Small intestine (tissue), 7 donors: ENCODE results near the gene TP53I11. TPM values are rescaled to one million over a fixed set of nuclear protein-coding genes. Genes with fewer than 3 reads are reported as not detected.
A peak's percentile ranks its signal among the peaks of the same experiment; 100 is the strongest.

Experiments
- DNase-seq, 2 donors: peaks; one replicate each; pipeline versions ENCODE4 v3.0.0 to v3.0.0-alpha.2; 2013
- FAIRE-seq: peaks from 2 replicates; lab custom pipeline; 2012; peaks lifted over from hg19 to GRCh38; lab: Jason Lieb, UNC
- H3K27ac ChIP-seq, 3 donors: one replicate each; pipeline ENCODE4 v1.5.1; 2013; ENCODE audit warnings: low read length in 2 of 3, mild to moderate bottlenecking in 2 of 3, control low read depth in 1 of 3, inconsistent platforms in 1 of 3, low read depth in 1 of 3, moderate library complexity in 1 of 3
- H3K27me3 ChIP-seq, 3 donors: one replicate each; pipeline ENCODE4 v1.6.1; 2013; ENCODE audit warnings: low read length in 3 of 3, inconsistent platforms in 1 of 3; ENCODE audit not compliant: control insufficient read depth in 3 of 3, insufficient read depth in 3 of 3
- H3K36me3 ChIP-seq, 3 donors: one replicate each; pipeline ENCODE4 v1.6.1; 2013; ENCODE audit warnings: low read length in 3 of 3, inconsistent platforms in 1 of 3, low read depth in 1 of 3, mild to moderate bottlenecking in 1 of 3, moderate library complexity in 1 of 3; ENCODE audit not compliant: control insufficient read depth in 3 of 3, insufficient read depth in 2 of 3
- H3K4me1 ChIP-seq, 3 donors: one replicate each; pipeline ENCODE4 v1.6.1; 2013; ENCODE audit warnings: low read length in 2 of 3, inconsistent platforms in 1 of 3, low read depth in 1 of 3, mild to moderate bottlenecking in 1 of 3, moderate library complexity in 1 of 3; ENCODE audit not compliant: control insufficient read depth in 3 of 3, insufficient read depth in 2 of 3
- H3K4me3 ChIP-seq, 3 donors: one replicate each; pipeline ENCODE4 v1.5.1; 2013; ENCODE audit warnings: low read length in 3 of 3, control low read depth in 1 of 3, inconsistent platforms in 1 of 3, low read depth in 1 of 3, mild to moderate bottlenecking in 1 of 3, moderate library complexity in 1 of 3
- H3K9me3 ChIP-seq, 2 donors: one replicate each; pipeline ENCODE4 v1.6.1; 2013; ENCODE audit warnings: low read depth in 1 of 2, low read length in 1 of 2; ENCODE audit not compliant: control insufficient read depth in 2 of 2, insufficient read depth in 1 of 2
- WGBS, 3 donors: extraction: QIAGEN DNeasy Blood & Tissue Kit; methylation state at CpG; one replicate each; pipeline ENCODE4 v1.1.7; 2013; 5-methylcytosine and 5-hydroxymethylcytosine counted together
- polyA plus RNA-seq, 4 donors: library from polyadenylated mRNA; stranded (reverse) in 3 of 4; unstranded in 1 of 4; fragments of 200-250 nt in 3 of 4; fragments of 120-200 nt in 1 of 4; gene quantifications; one replicate each; pipeline versions ENCODE4 v1.2.1 to v1.2.3, GENCODE V29; 2013
- donor health status: healthy with polysubstance abuse.
- donor health status: control.
- donor health status: control.
- donor health status: Bipolar disorder and iron deficiency.
- donor health status: healthy.

TP53I11 gene
- polyA plus RNA-seq, 4 donors: 6.8 to 105 (median 36.7) TPM

- DNase-seq (no peak), FAIRE-seq (no peak)
- Histone ChIP-seq H3K4me1 (peaks cover 0 to 17% (median 2%) of the 10 kb centered on the region in 3 donors), H3K9me3 (no peaks in the 10 kb centered on the region), H3K36me3 (peaks cover 0 to 75% (median 0%) of the 10 kb centered on the region in 3 donors), H3K4me3 (no peak overlapping the region), H3K27me3 (no peaks in the 10 kb centered on the region), H3K27ac (no peak overlapping the region)
- 67 to 80% (median 68%) methylated on average over 10 of the region's 10 CpGs for WGBS, 3 donors
Measured at GRCh38 chr11:44915621-44916020, 35.1 kb downstream of the TP53I11 start.

GRCh38 chr11:44915004-44915403, 35.7 kb downstream of the TP53I11 start:
- no peak overlapping the region for H3K27ac ChIP-seq
- H3K27me3 ChIP-seq: no peaks in the 10 kb centered on the region
- 80 to 90% (median 82%) methylated on average over 10 of the region's 10 CpGs for WGBS, 3 donors
- FAIRE-seq (no peak), DNase-seq (no peak)
- peaks cover 0 to 75% (median 0%) of the 10 kb centered on the region in 3 donors for H3K36me3 ChIP-seq
- H3K4me3 ChIP-seq: no peak overlapping the region
- H3K4me1 ChIP-seq: peaks cover 0 to 17% (median 2%) of the 10 kb centered on the region in 3 donors
- H3K9me3 ChIP-seq: no peaks in the 10 kb centered on the region

GRCh38 chr11:44914105-44914504, 36.6 kb downstream of the TP53I11 start:
- Histone ChIP-seq H3K4me3 (no peak overlapping the region), H3K27me3 (no peaks in the 10 kb centered on the region), H3K27ac (no peak overlapping the region), H3K4me1 (peaks cover 0 to 17% (median 2%) of the 10 kb centered on the region in 3 donors), H3K36me3 (peaks cover 0 to 76% (median 0%) of the 10 kb centered on the region in 3 donors), H3K9me3 (no peaks in the 10 kb centered on the region)
- WGBS, 3 donors: 3 to 57% (median 33%) methylated on average over 2 of the region's 2 CpGs
- DNase-seq (peak in 1 of 2 donors; percentile 54), FAIRE-seq (no peak)

GRCh38 chr11:44913502-44913901, 37.2 kb downstream of the TP53I11 start:
- Histone ChIP-seq H3K4me3 (no peak overlapping the region), H3K4me1 (peaks cover 0 to 17% (median 2%) of the 10 kb centered on the region in 3 donors), H3K27me3 (no peaks in the 10 kb centered on the region), H3K36me3 (peaks cover 0 to 73% (median 0%) of the 10 kb centered on the region in 3 donors), H3K27ac (no peak overlapping the region), H3K9me3 (no peaks in the 10 kb centered on the region)
- DNase-seq (no peak), FAIRE-seq (no peak)

GRCh38 chr11:44912270-44912987, 38.3 kb downstream of the TP53I11 start:
- 66 to 78% (median 68%) methylated on average over 12 of the region's 12 CpGs for WGBS, 3 donors
- DNase-seq (no peak), FAIRE-seq (no peak)
- no peaks in the 10 kb centered on the region for H3K9me3 ChIP-seq
- H3K4me1 ChIP-seq: peaks cover 0 to 23% (median 2%) of the 10 kb centered on the region in 3 donors
- H3K36me3 ChIP-seq: peaks cover 0 to 70% (median 0%) of the 10 kb centered on the region in 3 donors
- no peak overlapping the region for H3K27ac ChIP-seq
- no peak overlapping the region for H3K4me3 ChIP-seq
- no peaks in the 10 kb centered on the region for H3K27me3 ChIP-seq

GRCh38 chr11:44911029-44911814, 39.5 kb downstream of the TP53I11 start:
- H3K27me3 ChIP-seq: no peaks in the 10 kb centered on the region
- no peak overlapping the region for H3K4me3 ChIP-seq
- H3K9me3 ChIP-seq: no peaks in the 10 kb centered on the region
- H3K36me3 ChIP-seq: peaks cover 0 to 63% (median 0%) of the 10 kb centered on the region in 3 donors
- DNase-seq (peak; percentile 87 to 92), FAIRE-seq (no peak)
- no peak overlapping the region for H3K27ac ChIP-seq
- WGBS, 3 donors: 27 to 30% (median 27%) methylated on average over 24 of the region's 24 CpGs
- peaks cover 0 to 34% (median 7%) of the 10 kb centered on the region in 3 donors for H3K4me1 ChIP-seq

- Histone ChIP-seq H3K36me3 (peaks cover 0 to 56% (median 0%) of the 10 kb centered on the region in 3 donors), H3K4me1 (peaks cover 0 to 40% (median 9%) of the 10 kb centered on the region in 3 donors), H3K27me3 (no peaks in the 10 kb centered on the region), H3K4me3 (no peak overlapping the region), H3K27ac (no peak overlapping the region), H3K9me3 (no peaks in the 10 kb centered on the region)
- DNase-seq: no peak
- WGBS, 3 donors: 83 to 92% (median 89%) methylated on average over 9 of the region's 9 CpGs
- FAIRE-seq: no peak
Measured at GRCh38 chr11:44910591-44910990, 40.1 kb downstream of the TP53I11 start.

- peaks cover 0 to 46% (median 0%) of the 10 kb centered on the region in 3 donors for H3K36me3 ChIP-seq
- H3K4me1 ChIP-seq: peaks cover 0 to 42% (median 9%) of the 10 kb centered on the region in 3 donors
- DNase-seq: no peak
- no peaks in the 10 kb centered on the region for H3K9me3 ChIP-seq
- 92 to 97% (median 95%) methylated on average over 14 of the region's 14 CpGs for WGBS, 3 donors
- H3K27me3 ChIP-seq: no peaks in the 10 kb centered on the region
- H3K27ac ChIP-seq: no peak overlapping the region
- FAIRE-seq: no peak
- no peak overlapping the region for H3K4me3 ChIP-seq
Measured at GRCh38 chr11:44909557-44909956, 41.1 kb downstream of the TP53I11 start.
